Measurements from ENCODE around the gene RAPGEF4. TPM values are rescaled to one million over a fixed set of nuclear protein-coding genes. Genes with fewer than 3 reads are reported as not detected.

Gene RAPGEF4
- total RNA-seq, 1 donor from 2014 or later, result 1.7 TPM

DNA sequence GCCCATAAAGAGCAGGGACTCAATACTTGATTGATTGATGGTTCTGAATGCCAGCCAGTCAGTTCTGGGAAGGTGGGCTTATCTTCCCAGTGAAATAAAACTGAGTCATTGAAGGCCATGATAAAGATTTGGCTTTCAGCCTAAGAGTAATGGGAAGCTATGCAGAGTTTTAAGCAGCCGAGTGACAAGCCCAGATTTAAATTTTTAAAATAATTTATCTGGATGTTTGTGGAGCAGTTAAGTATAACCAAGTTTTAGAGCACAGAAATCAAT is 122.8 kb downstream of the RAPGEF4 start:
- DNase-seq (ENCODE audit: low read depth, low spot score), result no peak
- no peak overlapping the region for H3K4me3 Mint-ChIP-seq
- no peak overlapping the region for H3K27ac Mint-ChIP-seq (ENCODE audit: unreplicated experiment)
- no peaks in the 10 kb centered on the region for H3K27me3 Mint-ChIP-seq (ENCODE audit: low read depth)
- no peak for TF ChIP-seq CTCF (conservative IDR thresholded peaks at IDR 0.05)
- peaks cover 8% of the 10 kb centered on the region for H3K9me3 Mint-ChIP-seq
- peaks cover 38% of the 10 kb centered on the region for H3K4me1 Mint-ChIP-seq
- peaks cover 5% of the 10 kb centered on the region for H3K36me3 Mint-ChIP-seq (ENCODE audit: low read depth)

GRCh38 chr2:172859581-172860335 is 124.1 kb downstream of the RAPGEF4 start:
- Mint-ChIP-seq H3K9me3 (peaks cover 3% of the 10 kb centered on the region), H3K4me3 (peak overlapping the region; percentile 48), H3K4me1 (peaks cover 38% of the 10 kb centered on the region), H3K27ac (ENCODE audit: unreplicated experiment) (no peak overlapping the region), H3K27me3 (ENCODE audit: low read depth) (no peaks in the 10 kb centered on the region), H3K36me3 (ENCODE audit: low read depth) (peaks cover 3% of the 10 kb centered on the region)
- no peak for DNase-seq (ENCODE audit: low read depth, low spot score)
- no peak for TF ChIP-seq CTCF (conservative IDR thresholded peaks at IDR 0.05)

- no peak overlapping the region for H3K4me3 Mint-ChIP-seq
- H3K4me1 Mint-ChIP-seq, result peaks cover 38% of the 10 kb centered on the region
- no peak overlapping the region for H3K27ac Mint-ChIP-seq (ENCODE audit: unreplicated experiment)
Observed at GRCh38 chr2:172860336-172860707, 124.7 kb downstream of the RAPGEF4 start.

GRCh38 chr2:172861098-172861497 is 125.5 kb downstream of the RAPGEF4 start:
- Mint-ChIP-seq H3K4me3 (no peak overlapping the region), H3K27ac (ENCODE audit: unreplicated experiment) (no peak overlapping the region), H3K9me3 (no peaks in the 10 kb centered on the region), H3K27me3 (ENCODE audit: low read depth) (no peaks in the 10 kb centered on the region), H3K4me1 (peaks cover 38% of the 10 kb centered on the region), H3K36me3 (ENCODE audit: low read depth) (no peaks in the 10 kb centered on the region)
- TF ChIP-seq CTCF (conservative IDR thresholded peaks at IDR 0.05), result no peak
- DNase-seq (ENCODE audit: low read depth, low spot score), result no peak

More at GRCh38 chr2:172860336-172860707, 124.7 kb downstream of the RAPGEF4 start:
- no peak for DNase-seq (ENCODE audit: low read depth, low spot score)
- no peak for TF ChIP-seq CTCF (conservative IDR thresholded peaks at IDR 0.05)
- Mint-ChIP-seq H3K27me3 (ENCODE audit: low read depth) (no peaks in the 10 kb centered on the region), H3K9me3 (no peaks in the 10 kb centered on the region), H3K36me3 (ENCODE audit: low read depth) (no peaks in the 10 kb centered on the region)

GRCh38 chr2:172861656-172862476 is 126.2 kb downstream of the RAPGEF4 start:
- no peaks in the 10 kb centered on the region for H3K27me3 Mint-ChIP-seq (ENCODE audit: low read depth)
- no peaks in the 10 kb centered on the region for H3K36me3 Mint-ChIP-seq (ENCODE audit: low read depth)
- no peak overlapping the region for H3K27ac Mint-ChIP-seq (ENCODE audit: unreplicated experiment)

More at GRCh38 chr2:172861656-172862476, 126.2 kb downstream of the RAPGEF4 start:
- Mint-ChIP-seq H3K9me3 (no peaks in the 10 kb centered on the region), H3K4me1 (peaks cover 38% of the 10 kb centered on the region), H3K4me3 (no peak overlapping the region)
- TF ChIP-seq CTCF (conservative IDR thresholded peaks at IDR 0.05), result no peak
- no peak for DNase-seq (ENCODE audit: low read depth, low spot score)
